ENCODE results near the gene GPR42. TPM values are rescaled to one million over a fixed set of nuclear protein-coding genes. Genes with fewer than 3 reads are reported as not detected.

Gene GPR42
- total RNA-seq, 2 experiments from 2014 or later = 0.16 TPM; not detected in 1

DNA sequence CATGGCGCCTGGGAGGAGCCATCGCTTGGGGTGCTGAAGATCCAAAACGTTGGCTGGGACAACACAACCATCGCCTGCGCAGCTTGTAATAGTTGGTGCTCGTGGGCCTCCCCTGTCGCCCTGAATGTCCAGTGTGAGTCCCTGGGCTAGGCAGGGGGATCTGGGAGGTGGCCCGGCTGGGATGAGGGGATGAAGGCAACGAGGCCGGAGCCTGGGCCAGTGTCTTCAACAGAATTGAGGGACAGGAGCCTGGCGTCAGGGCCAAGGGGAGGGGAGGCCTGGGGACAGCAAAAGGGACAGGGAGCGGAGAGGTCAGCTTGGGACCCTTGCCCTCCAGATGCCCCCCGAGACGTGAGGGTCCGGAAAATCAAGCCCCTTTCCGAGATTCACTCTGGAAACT, 29.9 kb upstream of the GPR42 start:
- Mint-ChIP-seq H3K9me3 (no peaks in the 10 kb centered on the region), H3K27me3 (peaks cover 17% of the 10 kb centered on the region), H3K27ac (no peak overlapping the region), H3K36me3 (no peaks in the 10 kb centered on the region), H3K4me1 (peaks cover 8% of the 10 kb centered on the region), H3K4me3 (no peak overlapping the region)
- DNase-seq = no peak

DNA sequence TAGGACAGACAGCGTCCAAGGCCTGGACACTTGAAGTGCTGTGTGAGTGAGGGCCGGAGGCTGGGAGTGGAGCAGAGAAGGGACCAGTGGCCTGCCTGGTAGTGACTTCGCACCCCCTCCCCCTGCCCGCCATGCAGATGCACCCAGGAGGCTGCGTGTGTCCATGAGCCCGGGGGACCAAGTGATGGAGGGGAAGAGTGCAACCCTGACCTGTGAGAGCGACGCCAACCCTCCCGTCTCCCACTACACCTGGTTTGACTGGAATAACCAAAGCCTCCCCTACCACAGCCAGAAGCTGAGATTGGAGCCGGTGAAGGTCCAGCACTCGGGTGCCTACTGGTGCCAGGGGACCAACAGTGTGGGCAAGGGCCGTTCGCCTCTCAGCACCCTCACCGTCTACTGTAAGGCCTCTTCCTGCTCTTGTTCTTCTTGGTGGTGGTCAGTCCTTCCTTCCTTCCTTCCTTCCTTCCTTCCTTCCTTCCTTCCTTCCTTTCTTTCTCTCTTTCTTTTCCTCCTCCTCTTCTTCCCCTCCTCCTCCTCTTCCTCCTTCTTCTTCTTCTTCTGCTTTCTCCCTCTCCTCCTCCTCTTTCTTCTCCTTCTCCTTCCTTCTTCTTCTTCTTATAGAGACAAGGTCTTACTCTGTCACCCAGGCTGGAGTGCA, 29.2 kb upstream of the GPR42 start:
- Mint-ChIP-seq H3K4me3 (no peak overlapping the region), H3K27ac (no peak overlapping the region), H3K36me3 (no peaks in the 10 kb centered on the region), H3K4me1 (peaks cover 14% of the 10 kb centered on the region), H3K9me3 (no peaks in the 10 kb centered on the region), H3K27me3 (peaks cover 20% of the 10 kb centered on the region)
- no peak for DNase-seq

DNA sequence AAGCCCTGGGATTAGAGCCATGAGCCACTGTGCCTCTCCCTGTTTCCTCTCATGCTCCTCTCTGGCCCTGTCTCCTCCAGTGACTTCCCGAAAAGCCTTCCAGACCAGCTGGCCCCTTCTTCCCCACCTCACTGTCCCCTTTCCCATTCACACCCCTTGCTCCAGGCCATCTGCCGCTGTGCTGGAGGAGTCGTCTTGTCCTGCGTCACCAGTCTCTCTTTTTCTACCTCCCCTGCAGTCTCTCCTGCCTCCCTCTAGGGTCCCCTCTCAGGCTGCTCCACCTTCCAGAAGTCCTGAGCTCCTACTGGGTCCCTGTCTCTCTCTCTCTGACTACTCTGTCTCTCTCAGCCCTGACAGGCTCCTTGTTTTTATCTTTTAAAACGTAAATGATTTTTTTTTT, 28.4 kb upstream of the GPR42 start:
- H3K9me3 Mint-ChIP-seq = no peaks in the 10 kb centered on the region
- DNase-seq = no peak
- no peak overlapping the region for H3K4me3 Mint-ChIP-seq
- H3K27me3 Mint-ChIP-seq = peaks cover 20% of the 10 kb centered on the region
- no peaks in the 10 kb centered on the region for H3K36me3 Mint-ChIP-seq
- H3K27ac Mint-ChIP-seq = no peak overlapping the region
- H3K4me1 Mint-ChIP-seq = peaks cover 22% of the 10 kb centered on the region

DNA sequence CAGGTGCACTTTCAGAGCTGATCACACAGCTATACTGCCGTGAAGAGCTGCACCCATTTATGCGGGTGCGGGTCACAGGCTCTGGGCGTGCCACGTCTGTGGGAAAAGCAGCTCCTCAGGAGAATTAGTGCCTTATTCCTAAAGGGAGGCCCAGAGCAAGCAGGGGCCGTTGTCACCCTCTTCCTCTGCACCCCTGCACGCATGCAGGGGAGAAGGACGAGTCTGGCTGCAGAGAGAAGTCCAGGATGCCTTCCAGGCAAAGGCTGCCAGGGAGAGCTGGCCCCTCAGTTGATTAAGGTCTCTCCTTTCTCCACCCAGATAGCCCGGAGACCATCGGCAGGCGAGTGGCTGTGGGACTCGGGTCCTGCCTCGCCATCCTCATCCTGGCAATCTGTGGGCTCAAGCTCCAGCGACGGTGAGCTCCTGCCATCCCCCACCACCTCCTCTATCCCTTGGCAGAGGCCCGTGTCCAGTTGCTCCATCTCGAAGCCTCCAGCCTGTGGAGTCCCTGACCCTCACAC, 26.3 kb upstream of the GPR42 start:
- H3K4me3 Mint-ChIP-seq = no peak overlapping the region
- no peak for DNase-seq
- H3K9me3 Mint-ChIP-seq = no peaks in the 10 kb centered on the region
- peaks cover 31% of the 10 kb centered on the region for H3K4me1 Mint-ChIP-seq
- H3K36me3 Mint-ChIP-seq = no peaks in the 10 kb centered on the region
- H3K27ac Mint-ChIP-seq = no peak overlapping the region
- peaks cover 22% of the 10 kb centered on the region for H3K27me3 Mint-ChIP-seq

DNA sequence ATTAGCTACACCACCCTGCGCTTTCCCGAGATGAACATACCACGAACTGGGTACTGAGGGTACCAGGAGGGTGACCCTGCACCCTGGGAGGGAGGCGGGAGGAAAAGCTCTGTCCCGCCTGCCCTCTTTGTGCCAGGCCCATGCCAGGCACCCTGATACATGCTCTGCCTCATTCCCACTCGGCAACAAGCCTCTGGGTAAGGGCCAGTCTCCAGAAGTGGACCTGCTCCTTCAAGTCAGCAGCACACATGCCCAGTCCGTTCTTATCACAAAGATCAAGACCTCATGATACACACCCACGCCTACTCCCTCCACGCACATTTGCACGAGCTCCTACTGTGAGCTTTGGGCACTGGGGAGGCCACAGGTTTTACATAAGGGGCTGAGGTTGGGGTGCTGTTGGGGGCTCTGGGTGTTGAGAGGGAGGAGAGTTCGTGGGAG, 25.2 kb upstream of the GPR42 start:
- H3K27ac Mint-ChIP-seq = peak overlapping the region; percentile 97
- H3K9me3 Mint-ChIP-seq = no peaks in the 10 kb centered on the region
- peaks cover 31% of the 10 kb centered on the region for H3K4me1 Mint-ChIP-seq
- DNase-seq = no peak
- H3K36me3 Mint-ChIP-seq = no peaks in the 10 kb centered on the region
- peaks cover 23% of the 10 kb centered on the region for H3K27me3 Mint-ChIP-seq
- H3K4me3 Mint-ChIP-seq = peak overlapping the region; percentile 26

DNA sequence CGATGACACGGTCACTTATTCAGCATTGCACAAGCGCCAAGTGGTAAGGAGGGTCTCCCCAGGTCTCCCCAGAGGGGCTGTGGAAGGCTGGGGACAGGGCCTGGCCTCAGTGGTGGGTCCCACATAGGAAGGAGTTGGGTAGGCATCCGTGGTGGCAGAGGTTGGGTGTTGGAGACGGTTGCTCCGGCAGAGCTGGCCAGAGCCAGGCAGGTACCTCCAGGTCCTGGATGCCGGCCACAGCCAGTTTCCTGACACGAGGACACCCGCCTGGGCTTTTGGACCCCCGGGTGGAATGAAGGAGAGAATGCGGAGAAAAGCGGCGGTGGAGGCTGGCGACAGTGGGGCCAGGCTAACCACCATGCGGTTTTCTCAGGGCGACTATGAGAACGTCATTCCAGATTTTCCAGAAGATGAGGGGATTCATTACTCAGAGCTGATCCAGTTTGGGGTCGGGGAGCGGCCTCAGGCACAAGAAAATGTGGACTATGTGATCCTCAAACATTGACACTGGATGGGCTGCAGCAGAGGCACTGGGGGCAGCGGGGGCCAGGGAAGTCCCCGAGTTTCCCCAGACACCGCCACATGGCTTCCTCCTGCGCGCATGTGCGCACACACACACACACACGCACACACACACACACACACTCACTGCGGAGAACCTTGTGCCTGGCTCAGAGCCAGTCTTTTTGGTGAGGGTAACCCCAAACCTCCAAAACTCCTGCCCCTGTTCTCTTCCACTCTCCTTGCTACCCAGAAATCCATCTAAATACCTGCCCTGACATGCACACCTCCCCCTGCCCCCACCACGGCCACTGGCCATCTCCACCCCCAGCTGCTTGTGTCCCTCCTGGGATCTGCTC, 24.4 kb upstream of the GPR42 start:
- Mint-ChIP-seq H3K27ac (peak overlapping the region; percentile 97), H3K27me3 (peaks cover 23% of the 10 kb centered on the region), H3K36me3 (no peaks in the 10 kb centered on the region), H3K4me1 (peaks cover 31% of the 10 kb centered on the region), H3K9me3 (no peaks in the 10 kb centered on the region), H3K4me3 (peak overlapping the region; percentile 68)
- peak; percentile 78 for DNase-seq

DNA sequence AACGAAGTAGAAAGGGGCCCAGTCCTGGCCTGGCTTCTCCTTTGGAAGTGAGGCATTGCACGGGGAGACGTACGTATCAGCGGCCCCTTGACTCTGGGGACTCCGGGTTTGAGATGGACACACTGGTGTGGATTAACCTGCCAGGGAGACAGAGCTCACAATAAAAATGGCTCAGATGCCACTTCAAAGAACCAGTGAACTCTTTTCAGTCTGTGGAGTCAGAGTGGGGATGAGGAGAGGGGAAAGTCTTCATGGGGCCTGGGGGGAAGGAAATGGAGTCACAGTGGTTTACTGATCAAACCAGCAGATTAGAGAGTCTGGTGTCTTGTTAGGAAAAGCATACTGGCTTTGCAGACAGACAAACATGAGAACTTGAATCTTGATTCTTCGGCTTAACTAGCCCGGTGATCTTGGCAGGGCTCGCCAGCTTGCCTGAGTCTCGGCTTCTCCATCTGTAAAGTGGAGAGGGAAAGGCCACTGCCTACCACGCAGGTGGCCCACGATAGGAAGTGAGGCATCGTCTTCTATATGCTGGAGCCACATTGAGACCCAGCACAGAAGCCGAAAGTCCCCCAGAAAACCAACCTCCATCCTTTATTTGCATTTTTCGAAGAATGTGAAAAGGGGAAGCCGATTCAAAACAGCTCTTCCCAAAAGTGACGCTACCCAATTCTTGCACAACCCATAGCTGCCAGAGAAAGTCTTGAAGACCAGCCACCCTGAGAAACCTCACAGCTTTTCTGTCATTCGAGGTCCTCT, 23.5 kb upstream of the GPR42 start, which contains the start of gene FFAR1:
TSS of gene FFAR1 (plus strand) at position 732 of the 759 bp plus-strand sequence. CDS start 3,650 bp downstream, outside the sequence.
- H3K36me3 Mint-ChIP-seq = no peaks in the 10 kb centered on the region
- peak; percentile 57 for DNase-seq
- H3K4me1 Mint-ChIP-seq = peaks cover 31% of the 10 kb centered on the region
- no peaks in the 10 kb centered on the region for H3K9me3 Mint-ChIP-seq
- H3K27ac Mint-ChIP-seq = peak within 1 kb of the TSS; percentile 97
- peak within 1 kb of the TSS; percentile 68 for H3K4me3 Mint-ChIP-seq
- peaks cover 18% of the 10 kb centered on the region for H3K27me3 Mint-ChIP-seq

DNA sequence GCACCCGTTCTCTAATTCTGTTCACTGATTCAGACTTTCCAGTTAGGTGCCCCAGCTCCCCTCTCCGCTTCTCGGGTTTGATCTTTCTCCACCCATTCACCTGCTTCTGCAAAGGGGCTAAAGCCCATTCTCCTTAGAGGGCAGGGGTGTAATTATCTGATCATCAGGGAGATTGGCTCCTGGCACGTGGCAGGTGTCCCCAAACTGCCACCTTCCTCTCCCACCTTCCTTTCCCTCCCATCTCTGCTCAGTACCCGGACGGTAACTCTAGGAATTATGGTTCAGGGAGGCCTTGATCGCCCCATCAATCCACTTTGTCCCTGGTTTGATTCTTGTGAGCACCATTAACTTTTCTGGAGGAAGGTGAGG, 23.0 kb upstream of the GPR42 start:
- H3K36me3 Mint-ChIP-seq = no peaks in the 10 kb centered on the region
- peaks cover 35% of the 10 kb centered on the region for H3K4me1 Mint-ChIP-seq
- no peak for DNase-seq
- no peaks in the 10 kb centered on the region for H3K9me3 Mint-ChIP-seq
- no peak overlapping the region for H3K4me3 Mint-ChIP-seq
- H3K27ac Mint-ChIP-seq = peak overlapping the region; percentile 97
- peaks cover 16% of the 10 kb centered on the region for H3K27me3 Mint-ChIP-seq

DNA sequence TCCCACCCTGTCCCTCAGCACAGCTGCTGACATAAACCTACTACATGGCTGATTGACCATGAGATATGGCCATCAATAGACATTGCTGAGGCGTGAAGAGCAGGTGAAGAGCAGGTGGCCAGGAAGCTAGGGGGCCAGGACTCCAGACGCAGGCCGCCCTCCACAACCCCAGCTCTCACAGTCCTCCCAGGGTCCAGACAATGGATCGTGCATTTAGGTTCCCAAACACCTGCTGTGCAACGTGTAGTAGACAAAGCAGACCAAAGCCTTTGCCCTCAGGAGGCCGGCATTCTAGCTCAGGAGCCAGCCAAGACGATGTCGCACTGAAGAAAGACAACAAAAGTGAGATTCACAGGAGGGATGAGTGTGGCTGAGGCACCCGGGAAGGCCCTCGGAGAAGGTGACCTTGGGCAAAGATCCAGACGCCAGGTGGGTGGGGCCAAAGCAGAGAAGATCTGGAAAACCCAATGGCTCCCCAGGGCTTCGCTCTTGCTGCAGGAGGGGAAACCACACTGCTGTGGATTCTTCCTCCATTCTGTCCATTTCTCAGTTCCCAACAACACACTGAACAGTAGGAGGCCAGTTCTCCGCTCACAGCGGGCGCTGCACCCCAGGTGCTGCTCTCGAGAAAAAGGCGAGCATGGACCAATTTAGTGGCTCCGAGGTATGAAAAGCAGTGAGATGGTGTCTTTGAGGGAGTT, 21.8 kb upstream of the GPR42 start:
- Mint-ChIP-seq H3K9me3 (no peaks in the 10 kb centered on the region), H3K27ac (peak overlapping the region; percentile 3), H3K4me1 (peaks cover 37% of the 10 kb centered on the region), H3K36me3 (no peaks in the 10 kb centered on the region), H3K4me3 (no peak overlapping the region), H3K27me3 (peaks cover 18% of the 10 kb centered on the region)
- DNase-seq = no peak

DNA sequence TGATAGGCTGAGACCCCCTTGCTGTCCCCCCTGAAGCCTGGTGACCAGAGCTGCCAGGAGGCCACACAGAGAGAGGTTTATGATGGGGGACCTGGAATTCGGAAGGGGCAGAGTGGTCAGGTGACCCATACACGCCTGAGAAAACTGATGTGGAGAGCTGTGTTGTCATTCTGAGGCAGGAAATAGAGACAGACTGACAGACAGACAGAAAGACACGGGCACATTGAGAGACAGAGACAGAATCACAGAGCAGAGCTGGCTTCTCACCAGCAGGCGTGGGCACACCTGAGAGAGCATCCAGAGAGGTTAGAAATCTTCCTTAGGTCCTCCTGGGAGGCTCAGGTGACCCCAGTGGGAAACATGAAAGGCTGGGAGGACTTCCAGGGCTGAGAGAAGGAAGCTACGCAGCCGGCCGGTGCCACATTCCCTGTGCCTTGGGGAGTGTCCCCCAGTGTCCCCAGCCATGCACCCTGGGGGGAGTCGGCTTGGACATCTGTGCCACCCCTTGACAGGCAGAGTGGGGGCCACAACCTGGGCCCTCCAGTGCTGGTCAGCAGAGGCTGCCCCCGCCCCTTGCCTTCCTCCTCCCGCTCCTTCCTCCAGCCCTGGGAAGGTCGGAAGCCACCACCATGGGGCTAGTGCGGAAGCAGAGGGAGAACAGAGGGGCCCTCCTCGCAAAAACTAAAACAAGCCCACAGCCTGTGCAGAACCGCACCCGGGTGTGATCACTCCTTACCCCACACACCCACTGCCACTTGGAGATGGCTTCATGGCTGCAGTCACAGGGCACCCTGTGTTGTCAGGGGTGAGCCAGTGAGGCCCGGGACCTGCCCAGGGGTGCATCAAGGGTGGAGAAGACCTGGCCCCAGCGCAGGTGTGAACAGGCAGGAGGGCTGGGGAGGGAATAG, 21.0 kb upstream of the GPR42 start:
- H3K4me3 Mint-ChIP-seq = no peak overlapping the region
- no peaks in the 10 kb centered on the region for H3K9me3 Mint-ChIP-seq
- peaks cover 37% of the 10 kb centered on the region for H3K4me1 Mint-ChIP-seq
- peaks cover 15% of the 10 kb centered on the region for H3K27me3 Mint-ChIP-seq
- H3K36me3 Mint-ChIP-seq = no peaks in the 10 kb centered on the region
- H3K27ac Mint-ChIP-seq = no peak overlapping the region
- DNase-seq = no peak

DNA sequence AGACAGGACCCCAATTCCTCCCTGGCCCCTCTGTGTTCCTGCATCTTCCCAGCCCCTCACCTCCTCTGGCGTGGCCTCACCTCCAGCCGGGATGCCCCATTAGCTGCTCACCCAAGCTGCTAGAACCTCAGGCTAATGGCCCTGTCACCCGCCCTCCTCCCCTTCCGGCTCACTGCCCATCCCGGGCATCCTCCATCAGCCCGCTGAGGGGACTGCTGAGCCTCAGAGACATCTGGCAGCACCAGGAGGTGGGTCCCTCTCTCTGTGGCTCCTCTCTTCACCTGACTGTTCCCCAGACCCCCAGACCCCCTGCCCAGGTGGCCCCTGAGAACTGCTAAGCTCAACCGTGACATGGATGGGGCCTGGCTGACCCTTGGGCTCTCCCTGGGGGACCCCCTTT, 20.3 kb upstream of the GPR42 start:
- H3K27ac Mint-ChIP-seq = no peak overlapping the region

DNA sequence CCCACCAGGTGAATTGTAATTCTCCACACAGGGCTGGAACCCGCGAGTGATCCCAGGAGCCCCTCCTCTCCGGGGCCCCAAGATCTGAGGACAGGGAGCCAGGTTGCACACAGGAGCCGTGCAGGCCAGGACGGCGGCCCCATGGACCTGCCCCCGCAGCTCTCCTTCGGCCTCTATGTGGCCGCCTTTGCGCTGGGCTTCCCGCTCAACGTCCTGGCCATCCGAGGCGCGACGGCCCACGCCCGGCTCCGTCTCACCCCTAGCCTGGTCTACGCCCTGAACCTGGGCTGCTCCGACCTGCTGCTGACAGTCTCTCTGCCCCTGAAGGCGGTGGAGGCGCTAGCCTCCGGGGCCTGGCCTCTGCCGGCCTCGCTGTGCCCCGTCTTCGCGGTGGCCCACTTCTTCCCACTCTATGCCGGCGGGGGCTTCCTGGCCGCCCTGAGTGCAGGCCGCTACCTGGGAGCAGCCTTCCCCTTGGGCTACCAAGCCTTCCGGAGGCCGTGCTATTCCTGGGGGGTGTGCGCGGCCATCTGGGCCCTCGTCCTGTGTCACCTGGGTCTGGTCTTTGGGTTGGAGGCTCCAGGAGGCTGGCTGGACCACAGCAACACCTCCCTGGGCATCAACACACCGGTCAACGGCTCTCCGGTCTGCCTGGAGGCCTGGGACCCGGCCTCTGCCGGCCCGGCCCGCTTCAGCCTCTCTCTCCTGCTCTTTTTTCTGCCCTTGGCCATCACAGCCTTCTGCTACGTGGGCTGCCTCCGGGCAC, 19.3 kb upstream of the GPR42 start:
- H3K4me1 Mint-ChIP-seq = peaks cover 23% of the 10 kb centered on the region
- DNase-seq = no peak
- H3K36me3 Mint-ChIP-seq = no peaks in the 10 kb centered on the region
- H3K9me3 Mint-ChIP-seq = no peaks in the 10 kb centered on the region
- H3K4me3 Mint-ChIP-seq = no peak overlapping the region
- peaks cover 7% of the 10 kb centered on the region for H3K27me3 Mint-ChIP-seq
- no peak overlapping the region for H3K27ac Mint-ChIP-seq

More for the DNA sequence above, 20.3 kb upstream of the GPR42 start:
- H3K4me3 Mint-ChIP-seq = no peak overlapping the region
- peaks cover 33% of the 10 kb centered on the region for H3K4me1 Mint-ChIP-seq
- no peak for DNase-seq
- no peaks in the 10 kb centered on the region for H3K36me3 Mint-ChIP-seq
- H3K27me3 Mint-ChIP-seq = peaks cover 14% of the 10 kb centered on the region
- H3K9me3 Mint-ChIP-seq = no peaks in the 10 kb centered on the region

DNA sequence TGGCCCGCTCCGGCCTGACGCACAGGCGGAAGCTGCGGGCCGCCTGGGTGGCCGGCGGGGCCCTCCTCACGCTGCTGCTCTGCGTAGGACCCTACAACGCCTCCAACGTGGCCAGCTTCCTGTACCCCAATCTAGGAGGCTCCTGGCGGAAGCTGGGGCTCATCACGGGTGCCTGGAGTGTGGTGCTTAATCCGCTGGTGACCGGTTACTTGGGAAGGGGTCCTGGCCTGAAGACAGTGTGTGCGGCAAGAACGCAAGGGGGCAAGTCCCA, 18.8 kb upstream of the GPR42 start:
- no peaks in the 10 kb centered on the region for H3K36me3 Mint-ChIP-seq
- H3K4me1 Mint-ChIP-seq = peaks cover 18% of the 10 kb centered on the region
- H3K27ac Mint-ChIP-seq = no peak overlapping the region
- no peaks in the 10 kb centered on the region for H3K9me3 Mint-ChIP-seq
- DNase-seq = no peak
- no peak overlapping the region for H3K4me3 Mint-ChIP-seq
- peaks cover 7% of the 10 kb centered on the region for H3K27me3 Mint-ChIP-seq

Data from activated naive CD8-positive, alpha-beta T cell treated with anti-CD3 and anti-CD28 coated beads for 36 hours (primary cell).